GM13976 (cell line): ENCODE data around the gene BPHL.
"Not testable (repeated sequence)": the region's sequence is repeated elsewhere in the genome, so short reads cannot be mapped to it uniquely, and the experiment has no call there.

Experiments used
- DNase-seq: peaks from one replicate; pipeline ENCODE4 v3.0.0; 2012; ENCODE audit warnings: low spot score
- CTCF ChIP-seq: IDR thresholded peaks from 2 replicates; pipeline ENCODE4 v1.5.1; 2012; ENCODE audit warnings: borderline replicate concordance, mild to moderate bottlenecking; ENCODE audit not compliant: insufficient read depth; ENCODE audit errors: extremely low read depth, missing control alignments, control extremely low read depth
- in situ Hi-C: fragments of 300-500 bp; cut with MboI; formaldehyde crosslinking; loops from one replicate; pipeline ENCODE4 v1.12.0; 2022; ENCODE audit warnings: low sequenced_read_pairs, mixed read lengths, inconsistent platforms; ENCODE audit not compliant: unreplicated experiment

The BPHL gene

GRCh38 chr6:3171313-3172175 lies 53.0 kb downstream of the BPHL start:
- in situ Hi-C loops: not testable (repeated sequence)

GRCh38 chr6:3172789-3173188 lies 54.3 kb downstream of the BPHL start:
- DNase-seq, in situ Hi-C loops: not testable (repeated sequence)

More at GRCh38 chr6:3171313-3172175, 53.0 kb downstream of the BPHL start:
- DNase-seq: not testable (repeated sequence)

- DNase-seq, in situ Hi-C loops: not testable (repeated sequence)
Measured at GRCh38 chr6:3173636-3174089, 55.2 kb downstream of the BPHL start.

- in situ Hi-C loops: no loop called here
- DNase-seq: no peak
Measured at GRCh38 chr6:3175715-3176402, 57.3 kb downstream of the BPHL start.

GRCh38 chr6:3176562-3177355 lies 58.2 kb downstream of the BPHL start:
- in situ Hi-C loops: no loop called here
- TF ChIP-seq CTCF: no peak
- no peak for DNase-seq

More at GRCh38 chr6:3175715-3176402, 57.3 kb downstream of the BPHL start:
- TF ChIP-seq CTCF: no peak

GRCh38 chr6:3178666-3179065 lies 60.2 kb downstream of the BPHL start:
- in situ Hi-C loops, DNase-seq: not testable (repeated sequence)

- DNase-seq, in situ Hi-C loops: not testable (repeated sequence)
Measured at GRCh38 chr6:3179945-3180344, 61.4 kb downstream of the BPHL start.

- TF ChIP-seq CTCF: no peak
- no peak for DNase-seq
- in situ Hi-C loops: no loop called here
Measured at GRCh38 chr6:3181105-3181504, 62.6 kb downstream of the BPHL start.

GRCh38 chr6:3183066-3183465 lies 64.6 kb downstream of the BPHL start:
- in situ Hi-C loops: no loop called here
- no peak for DNase-seq

More at GRCh38 chr6:3183066-3183465, 64.6 kb downstream of the BPHL start:
- TF ChIP-seq CTCF: no peak
